MV-4-11 (cell line): Measurements from ENCODE around the gene PDE4A.

Source experiments
- DNase-seq: peaks from one replicate; lab custom pipeline; 2025; lab: John Stamatoyannopoulos, UW

PDE4A gene

GRCh38 chr19:10510301-10510802 lies 90.0 kb downstream of the PDE4A start:
- no peak for DNase-seq

- DNase-seq = no peak
Observed at GRCh38 chr19:10513223-10513622, 92.9 kb downstream of the PDE4A start.

GRCh38 chr19:10514211-10515145 lies 94.1 kb downstream of the PDE4A start:
- DNase-seq = no peak

- DNase-seq = peak; percentile 26
Observed at GRCh38 chr19:10516064-10516385, 95.7 kb downstream of the PDE4A start.

- no peak for DNase-seq
Observed at GRCh38 chr19:10516671-10517286, 96.4 kb downstream of the PDE4A start.

- no peak for DNase-seq
Observed at GRCh38 chr19:10517361-10517759, 97.0 kb downstream of the PDE4A start, which contains the start of gene S1PR5. Gene S1PR5 (minus strand): TSS chr19:10517447. CDS start chr19:10515011, 2,436 bp downstream.

GRCh38 chr19:10517760-10518443 lies 97.6 kb downstream of the PDE4A start:
- DNase-seq = peak; percentile 28

GRCh38 chr19:10518444-10519361 lies 98.4 kb downstream of the PDE4A start:
- DNase-seq = peak; percentile 25
